ENCODE data around the gene PWWP2B. TPM values are rescaled to one million over a fixed set of nuclear protein-coding genes. Genes with fewer than 3 reads are reported as not detected.

PWWP2B gene
- total and polyA plus RNA-seq, 2 of the 8 experiments (the other 6 are each of a cell fraction or from before 2014, with no cell fraction given) = 5.3 to 10.8 TPM

DNA sequence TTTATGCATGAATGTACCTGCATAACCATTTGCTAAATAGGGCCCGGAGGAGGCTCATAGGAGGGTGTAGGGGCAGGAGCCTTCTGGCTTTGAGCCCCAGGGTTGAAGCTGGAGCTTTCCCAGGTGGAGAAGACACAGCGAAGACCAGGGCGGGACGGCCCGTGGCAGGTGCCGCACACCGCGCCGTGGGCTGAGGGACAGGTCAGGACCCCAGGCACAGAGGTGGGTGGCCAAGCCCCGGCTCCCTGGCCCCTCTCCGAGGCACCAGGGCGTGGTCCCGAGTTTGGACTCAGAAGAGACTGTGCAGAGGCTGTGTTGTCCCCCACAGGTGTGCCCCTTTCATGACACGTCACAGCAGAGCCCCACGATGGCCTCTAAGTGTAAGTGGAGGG lies 56.5 kb downstream of the PWWP2B start:
- FAIRE-seq (no peak), DNase-seq (ENCODE audit: low read depth in 1 of 2, low spot score in 2 of 2) (no peak)
- 0 out of 2 replicates have a peak overlapping the region, but pooled peaks have one; percentile 26 for H2AK5ac ChIP-seq (ENCODE audit: low read depth, low read length)
- CTCF ChIA-PET (ENCODE audit: partially characterized antibody) = interaction anchor here (0.7 to 4.4 kb wide), 32 partner anchors 8 to 284 kb away, joined by 3 to 28 read pairs (median 4); no protein-coding TSS in a partner anchor
- H3K36me3 ChIP-seq (ENCODE audit: control insufficient read depth in 2 of 4, insufficient read depth in 4 of 4, low read length in 3 of 4) = no peaks in the 10 kb centered on the region
- peaks cover 0 to 12% (median 9%) of the 10 kb centered on the region in 4 experiments; a peak in 6 of 7 replicates for H3K4me1 ChIP-seq (replicated peaks in 1 of 4; ENCODE audit: control insufficient read depth in 3 of 4, insufficient read depth in 4 of 4, low read length in 3 of 4)
- H4K20me1 ChIP-seq (replicated peaks in 1 of 2; ENCODE audit: control insufficient read depth in 1 of 2, insufficient read depth in 2 of 2, low read length in 2 of 2) = peaks cover 0 to 1% of the 10 kb centered on the region in 2 experiments
- no peaks in the 10 kb centered on the region for H3K9me3 ChIP-seq (ENCODE audit: insufficient read depth in 2 of 2, low read depth in 1 of 2, low read length in 1 of 2)
- no peak overlapping the region; the same call in 1 of the 2 replicates for H2BK15ac ChIP-seq (ENCODE audit: low read length)
- no peaks in the 10 kb centered on the region for H3K79me1 ChIP-seq (ENCODE audit: low read depth, low read length)
- no peak overlapping the region; the same call in 1 of the 2 replicates for H3K18ac ChIP-seq (ENCODE audit: extremely low read depth, low read length)
- peak overlapping the region; percentile 59; the same call in 1 of the 2 replicates for H4K8ac ChIP-seq (ENCODE audit: extremely low read depth, insufficient read depth, low read length)
- no peak overlapping the region for H2BK20ac ChIP-seq (ENCODE audit: low read length)
- no peak overlapping the region for H3K56ac ChIP-seq (replicated peaks; ENCODE audit: insufficient read length, low read depth, low read length)
- H3K27ac ChIP-seq (ENCODE audit: low read depth, low read length) = no peak overlapping the region
- peak overlapping the region in 1 of 4 experiments; percentile 42; a peak in 2 of 8 replicates for H3K4me3 ChIP-seq (ENCODE audit: extremely low read depth in 1 of 4, insufficient read depth in 2 of 4, low read depth in 3 of 4, low read length in 4 of 4)
- no peak overlapping the region for H2BK120ac ChIP-seq (replicated peaks; ENCODE audit: low read depth, low read length)
- H2BK5ac ChIP-seq (ENCODE audit: low read depth, low read length) = no peak overlapping the region
- H3K4me2 ChIP-seq (ENCODE audit: insufficient read depth in 1 of 2, low read depth in 2 of 2, low read length in 2 of 2) = peak overlapping the region in 1 of 2 experiments; percentile 60; a peak in 3 of 4 replicates
- H3K9ac ChIP-seq (replicated peaks in 1 of 4; ENCODE audit: extremely low read depth in 1 of 4, low read depth in 3 of 4, low read length in 3 of 4) = no peak overlapping the region
- H3K23ac ChIP-seq (ENCODE audit: insufficient read length) = no peak overlapping the region
- H3K79me2 ChIP-seq (ENCODE audit: control insufficient read depth in 1 of 2, insufficient read depth in 2 of 2, low read length in 2 of 2) = no peaks in the 10 kb centered on the region
- H3K23me2 ChIP-seq (ENCODE audit: low read depth, low read length) = no peaks in the 10 kb centered on the region
- POLR2A ChIA-PET (ENCODE audit: partially characterized antibody) = interaction anchor here (0.8 kb wide), 1 partner anchor 65 kb away, joined by 4 read pairs; no protein-coding TSS in a partner anchor
- no peak overlapping the region for H3K4ac ChIP-seq (replicated peaks; ENCODE audit: insufficient read length, low read depth, low read length)
- 79% methylated on average over 15 of the region's 15 CpGs; no CpG with 5 or more reads in 1 of the 2 experiments for WGBS, 2 experiments (ENCODE audit: extremely low coverage in 1 of 2, insufficient coverage in 1 of 2, insufficient read length in 1 of 2, insufficient replicate concordance in 2 of 2, low coverage in 1 of 2, low lambda C conversion rate in 2 of 2, missing lambda C conversion rate in 1 of 2)
- H3K14ac ChIP-seq (ENCODE audit: insufficient read length) = no peak overlapping the region
- H4K5ac ChIP-seq (ENCODE audit: insufficient read length, low read depth, low read length) = no peak overlapping the region
- peaks cover 0 to 2% (median 0%) of the 10 kb centered on the region in 4 experiments; a peak in 2 of 7 replicates for H3K27me3 ChIP-seq (replicated peaks in 1 of 4; ENCODE audit: control insufficient read depth in 3 of 4, extremely low read depth in 1 of 4, insufficient read depth in 3 of 4, low read length in 3 of 4)
- peak overlapping the region; percentile 31 for H4K91ac ChIP-seq (replicated peaks; ENCODE audit: insufficient read length, low read length)
- 0 out of 2 replicates have a peak overlapping the region, but pooled peaks have one; percentile 84 for H2BK12ac ChIP-seq (ENCODE audit: low read depth, low read length)
- no peak overlapping the region for H2AFZ ChIP-seq (ENCODE audit: low read length)
- TF ChIP-seq, protein P1, sequence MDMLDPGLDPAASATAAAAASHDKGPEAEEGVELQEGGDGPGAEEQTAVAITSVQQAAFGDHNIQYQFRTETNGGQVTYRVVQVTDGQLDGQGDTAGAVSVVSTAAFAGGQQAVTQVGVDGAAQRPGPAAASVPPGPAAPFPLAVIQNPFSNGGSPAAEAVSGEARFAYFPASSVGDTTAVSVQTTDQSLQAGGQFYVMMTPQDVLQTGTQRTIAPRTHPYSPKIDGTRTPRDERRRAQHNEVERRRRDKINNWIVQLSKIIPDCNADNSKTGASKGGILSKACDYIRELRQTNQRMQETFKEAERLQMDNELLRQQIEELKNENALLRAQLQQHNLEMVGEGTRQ (IDR thresholded peaks at IDR 0.05; ENCODE audit: low read length) = no peak
- TF ChIP-seq KDM4A (IDR thresholded peaks at IDR 0.05; ENCODE audit: low read depth, low read length, severe bottlenecking) = no peak
- TF ChIP-seq SAP30 (IDR thresholded peaks at IDR 0.05; ENCODE audit: insufficient read depth, insufficient replicate concordance, low read length) = no peak
- TF ChIP-seq SP4 (IDR thresholded peaks at IDR 0.05; ENCODE audit: low read length) = no peak
- no peak for TF ChIP-seq KDM1A (IDR thresholded peaks at IDR 0.05; ENCODE audit: borderline replicate concordance, low read length)
- TF ChIP-seq RFX5 (IDR thresholded peaks at IDR 0.05; ENCODE audit: borderline replicate concordance, low read depth, low read length) = no peak
- TF ChIP-seq BACH1 (IDR thresholded peaks at IDR 0.05; ENCODE audit: low read length) = no peak
- no peak for TF ChIP-seq SUZ12 (IDR thresholded peaks at IDR 0.05; ENCODE audit: low read length)
- TF ChIP-seq, protein P2, sequence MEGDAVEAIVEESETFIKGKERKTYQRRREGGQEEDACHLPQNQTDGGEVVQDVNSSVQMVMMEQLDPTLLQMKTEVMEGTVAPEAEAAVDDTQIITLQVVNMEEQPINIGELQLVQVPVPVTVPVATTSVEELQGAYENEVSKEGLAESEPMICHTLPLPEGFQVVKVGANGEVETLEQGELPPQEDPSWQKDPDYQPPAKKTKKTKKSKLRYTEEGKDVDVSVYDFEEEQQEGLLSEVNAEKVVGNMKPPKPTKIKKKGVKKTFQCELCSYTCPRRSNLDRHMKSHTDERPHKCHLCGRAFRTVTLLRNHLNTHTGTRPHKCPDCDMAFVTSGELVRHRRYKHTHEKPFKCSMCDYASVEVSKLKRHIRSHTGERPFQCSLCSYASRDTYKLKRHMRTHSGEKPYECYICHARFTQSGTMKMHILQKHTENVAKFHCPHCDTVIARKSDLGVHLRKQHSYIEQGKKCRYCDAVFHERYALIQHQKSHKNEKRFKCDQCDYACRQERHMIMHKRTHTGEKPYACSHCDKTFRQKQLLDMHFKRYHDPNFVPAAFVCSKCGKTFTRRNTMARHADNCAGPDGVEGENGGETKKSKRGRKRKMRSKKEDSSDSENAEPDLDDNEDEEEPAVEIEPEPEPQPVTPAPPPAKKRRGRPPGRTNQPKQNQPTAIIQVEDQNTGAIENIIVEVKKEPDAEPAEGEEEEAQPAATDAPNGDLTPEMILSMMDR (IDR thresholded peaks at IDR 0.05; ENCODE audit: control extremely low read depth in 1 of 3, insufficient read depth in 1 of 3, low read depth in 1 of 3, low read length in 3 of 3) = no peak

Data from H1 (cell line).